Measurements from ENCODE around the gene LGALS9.
"Not testable (repeated sequence)": the region's sequence is repeated elsewhere in the genome, so short reads cannot be mapped to it uniquely, and the experiment has no call there.

LGALS9 gene

GRCh38 chr17:27686322-27686721 is 55.3 kb downstream of the LGALS9 start:
- DNase-seq (ENCODE audit: low read depth, low spot score) = not testable (repeated sequence)

GRCh38 chr17:27690882-27691281 is 59.9 kb downstream of the LGALS9 start:
- no peak for DNase-seq (ENCODE audit: low read depth, low spot score)

- not testable (repeated sequence) for DNase-seq (ENCODE audit: low read depth, low spot score)
Observed at GRCh38 chr17:27695254-27695814, 64.3 kb downstream of the LGALS9 start.
